ENCODE results near the gene P2RY2. TPM values are rescaled to one million over a fixed set of nuclear protein-coding genes. Genes with fewer than 3 reads are reported as not detected.

Gene P2RY2
- polyA plus RNA-seq, 1 donor: 4.8 TPM

DNA sequence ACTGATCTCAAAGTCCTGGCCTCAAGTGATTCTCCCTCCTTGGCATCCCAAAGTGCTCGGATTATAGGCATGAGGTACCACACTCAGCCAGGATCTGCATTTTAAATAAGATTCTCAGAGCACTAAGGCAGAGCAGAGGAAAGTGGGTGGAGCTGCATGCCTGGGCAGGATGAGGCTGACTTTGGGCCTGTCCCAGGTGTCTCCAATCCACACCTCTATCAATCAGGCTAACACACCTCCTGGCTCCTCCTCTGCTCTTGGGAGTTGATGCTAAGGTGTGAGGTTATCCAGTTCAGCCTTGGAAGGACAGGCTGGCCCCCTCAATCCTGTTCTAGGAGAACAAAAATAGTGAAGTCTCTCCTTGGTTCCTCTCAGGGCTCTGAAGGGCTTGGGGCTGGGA is 30.2 kb upstream of the P2RY2 start:
- DNase-seq: no peak
- Histone ChIP-seq H3K9me3 (ENCODE audit: control insufficient read depth, low read depth, low read length) (no peaks in the 10 kb centered on the region), H3K4me1 (ENCODE audit: control insufficient read depth, insufficient read depth, low read length) (peaks cover 26% of the 10 kb centered on the region), H3K27ac (ENCODE audit: low read length) (no peak overlapping the region), H3K36me3 (ENCODE audit: control insufficient read depth, insufficient read depth, low read length) (no peaks in the 10 kb centered on the region), H3K27me3 (ENCODE audit: control insufficient read depth, insufficient read depth, low read length) (no peaks in the 10 kb centered on the region), H3K4me3 (ENCODE audit: low read length) (no peak overlapping the region)
- no CpG with 5 or more reads among the region's 1 CpG for WGBS (ENCODE audit: insufficient coverage, low lambda C conversion rate)

DNA sequence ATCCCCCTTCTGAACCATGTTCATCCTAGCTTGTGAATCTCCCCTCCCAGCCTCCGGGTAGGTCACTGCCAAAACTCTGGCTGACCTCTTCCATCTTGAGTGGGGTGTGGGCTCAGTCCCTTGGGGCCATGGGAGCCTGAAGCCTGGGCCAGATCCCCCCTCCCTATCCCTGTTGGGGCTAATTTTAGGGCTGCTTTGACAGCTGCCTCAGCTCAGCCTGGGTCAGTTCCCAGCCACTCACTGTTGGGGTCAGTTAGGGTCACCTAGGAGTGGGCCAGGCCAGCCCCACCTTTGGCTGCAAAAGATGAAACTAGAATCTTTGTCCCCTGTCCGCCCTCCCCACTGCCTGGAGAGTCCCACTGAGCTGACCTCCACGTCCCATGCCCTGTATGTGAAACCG is 29.8 kb upstream of the P2RY2 start:
- Histone ChIP-seq H3K27ac (ENCODE audit: low read length) (no peak overlapping the region), H3K4me3 (ENCODE audit: low read length) (no peak overlapping the region), H3K4me1 (ENCODE audit: control insufficient read depth, insufficient read depth, low read length) (peaks cover 25% of the 10 kb centered on the region), H3K9me3 (ENCODE audit: control insufficient read depth, low read depth, low read length) (no peaks in the 10 kb centered on the region), H3K27me3 (ENCODE audit: control insufficient read depth, insufficient read depth, low read length) (no peaks in the 10 kb centered on the region), H3K36me3 (ENCODE audit: control insufficient read depth, insufficient read depth, low read length) (no peaks in the 10 kb centered on the region)
- no peak for DNase-seq
- no CpG with 5 or more reads among the region's 4 CpGs for WGBS (ENCODE audit: insufficient coverage, low lambda C conversion rate)

- no peak for DNase-seq
- H3K9me3 ChIP-seq (ENCODE audit: control insufficient read depth, low read depth, low read length): no peaks in the 10 kb centered on the region
- no peak overlapping the region for H3K4me3 ChIP-seq (ENCODE audit: low read length)
- no peaks in the 10 kb centered on the region for H3K27me3 ChIP-seq (ENCODE audit: control insufficient read depth, insufficient read depth, low read length)
- no peaks in the 10 kb centered on the region for H3K36me3 ChIP-seq (ENCODE audit: control insufficient read depth, insufficient read depth, low read length)
- H3K27ac ChIP-seq (ENCODE audit: low read length): no peak overlapping the region
- peaks cover 35% of the 10 kb centered on the region for H3K4me1 ChIP-seq (ENCODE audit: control insufficient read depth, insufficient read depth, low read length)
- no CpG with 5 or more reads among the region's 8 CpGs for WGBS (ENCODE audit: insufficient coverage, low lambda C conversion rate)
Measured at GRCh38 chr11:73189315-73189714, 28.8 kb upstream of the P2RY2 start.

DNA sequence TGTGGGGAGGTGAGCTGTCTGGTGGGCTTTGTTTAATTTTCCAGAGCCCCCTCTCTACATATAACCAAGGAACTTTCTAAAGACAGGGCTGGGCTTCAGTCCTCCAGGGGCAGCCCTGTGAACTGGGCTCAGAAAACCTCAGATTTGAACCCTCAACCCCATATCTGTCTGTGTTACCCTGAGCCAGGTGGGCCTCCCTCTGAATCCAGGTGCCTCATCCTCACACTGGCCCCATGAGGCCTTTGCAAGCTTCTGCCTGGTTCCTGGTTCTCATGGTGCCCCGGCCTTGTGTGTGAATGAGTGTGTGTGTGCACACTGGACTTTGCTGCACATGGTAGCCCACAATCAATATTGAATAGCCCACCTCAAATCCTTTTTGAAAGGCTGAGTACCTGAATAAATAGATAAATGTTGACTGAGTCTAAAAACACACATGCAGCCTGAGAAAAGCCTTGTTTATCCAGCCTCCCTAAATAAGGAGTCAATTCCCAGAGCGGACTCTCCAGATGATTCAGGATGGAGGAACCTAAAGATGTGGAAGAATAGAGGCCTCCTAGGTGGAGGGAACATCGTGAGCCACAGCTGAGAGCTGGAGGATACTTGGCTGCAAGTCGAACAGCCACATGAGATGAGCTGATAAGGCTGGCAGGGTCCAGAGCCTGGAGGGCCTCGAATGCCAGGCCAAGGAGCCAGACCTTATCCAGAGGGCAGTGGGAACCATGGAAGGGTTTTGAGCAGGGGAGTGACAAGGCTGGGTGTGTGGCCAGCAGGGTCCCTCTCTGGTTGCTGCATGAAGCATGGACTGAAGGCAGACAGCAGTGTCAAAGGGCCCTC is 28.1 kb upstream of the P2RY2 start:
- H3K9me3 ChIP-seq (ENCODE audit: control insufficient read depth, low read depth, low read length): no peaks in the 10 kb centered on the region
- WGBS (ENCODE audit: insufficient coverage, low lambda C conversion rate): 80% methylated on average over 1 of the region's 5 CpGs
- peaks cover 38% of the 10 kb centered on the region for H3K4me1 ChIP-seq (ENCODE audit: control insufficient read depth, insufficient read depth, low read length)
- no peaks in the 10 kb centered on the region for H3K27me3 ChIP-seq (ENCODE audit: control insufficient read depth, insufficient read depth, low read length)
- no peak for DNase-seq
- no peak overlapping the region for H3K4me3 ChIP-seq (ENCODE audit: low read length)
- H3K27ac ChIP-seq (ENCODE audit: low read length): no peak overlapping the region
- H3K36me3 ChIP-seq (ENCODE audit: control insufficient read depth, insufficient read depth, low read length): no peaks in the 10 kb centered on the region

DNA sequence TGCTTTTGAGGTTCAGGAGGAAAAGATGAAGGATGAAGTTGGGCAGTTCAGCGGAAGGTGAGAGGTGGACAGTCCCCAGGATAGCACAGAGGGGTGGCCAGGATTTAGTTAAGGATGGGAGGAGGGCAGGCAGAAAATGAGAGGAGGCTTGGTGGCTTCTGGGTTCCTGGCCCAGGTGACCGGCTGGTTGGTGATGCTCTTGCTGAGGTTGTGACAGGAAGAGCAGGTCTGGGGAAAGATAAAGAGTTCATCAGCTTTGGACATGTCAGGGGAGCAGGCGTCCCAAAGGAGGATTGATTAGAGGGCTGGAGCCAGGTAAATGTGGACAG is 27.6 kb upstream of the P2RY2 start:
- Histone ChIP-seq H3K4me1 (ENCODE audit: control insufficient read depth, insufficient read depth, low read length) (peaks cover 42% of the 10 kb centered on the region), H3K27me3 (ENCODE audit: control insufficient read depth, insufficient read depth, low read length) (no peaks in the 10 kb centered on the region), H3K36me3 (ENCODE audit: control insufficient read depth, insufficient read depth, low read length) (no peaks in the 10 kb centered on the region), H3K9me3 (ENCODE audit: control insufficient read depth, low read depth, low read length) (no peaks in the 10 kb centered on the region), H3K27ac (ENCODE audit: low read length) (no peak overlapping the region), H3K4me3 (ENCODE audit: low read length) (no peak overlapping the region)
- WGBS (ENCODE audit: insufficient coverage, low lambda C conversion rate): 100% methylated on average over 2 of the region's 3 CpGs
- DNase-seq: no peak

DNA sequence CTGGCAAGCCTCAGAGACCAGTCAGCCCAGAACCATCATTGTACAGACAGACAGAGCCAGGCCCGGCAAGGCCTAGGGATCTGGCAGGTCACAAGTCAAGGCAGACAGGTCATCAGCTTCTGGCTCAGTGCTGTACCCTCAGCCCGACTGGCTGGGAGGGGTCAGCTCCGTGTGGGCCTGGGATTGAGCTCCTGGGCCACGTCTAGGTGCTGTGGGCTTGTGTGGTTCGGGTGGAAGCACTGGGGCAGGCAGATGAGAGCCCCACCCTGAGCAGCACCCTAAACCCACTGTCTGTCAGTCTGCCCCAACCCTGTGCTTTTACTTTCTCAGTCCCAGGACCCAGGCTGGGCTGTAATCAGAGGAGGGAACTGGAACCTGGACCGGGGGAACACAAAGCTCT is 26.9 kb upstream of the P2RY2 start:
- no peak for DNase-seq
- Histone ChIP-seq H3K4me1 (ENCODE audit: control insufficient read depth, insufficient read depth, low read length) (peaks cover 48% of the 10 kb centered on the region), H3K9me3 (ENCODE audit: control insufficient read depth, low read depth, low read length) (no peaks in the 10 kb centered on the region), H3K36me3 (ENCODE audit: control insufficient read depth, insufficient read depth, low read length) (no peaks in the 10 kb centered on the region), H3K27ac (ENCODE audit: low read length) (no peak overlapping the region), H3K27me3 (ENCODE audit: control insufficient read depth, insufficient read depth, low read length) (no peaks in the 10 kb centered on the region), H3K4me3 (ENCODE audit: low read length) (no peak overlapping the region)
- no CpG with 5 or more reads among the region's 6 CpGs for WGBS (ENCODE audit: insufficient coverage, low lambda C conversion rate)

- DNase-seq: no peak
- no peaks in the 10 kb centered on the region for H3K36me3 ChIP-seq (ENCODE audit: control insufficient read depth, insufficient read depth, low read length)
- no peak overlapping the region for H3K4me3 ChIP-seq (ENCODE audit: low read length)
- H3K9me3 ChIP-seq (ENCODE audit: control insufficient read depth, low read depth, low read length): no peaks in the 10 kb centered on the region
- H3K27ac ChIP-seq (ENCODE audit: low read length): no peak overlapping the region
- WGBS (ENCODE audit: insufficient coverage, low lambda C conversion rate): no CpG with 5 or more reads among the region's 1 CpG
- no peaks in the 10 kb centered on the region for H3K27me3 ChIP-seq (ENCODE audit: control insufficient read depth, insufficient read depth, low read length)
- H3K4me1 ChIP-seq (ENCODE audit: control insufficient read depth, insufficient read depth, low read length): peaks cover 54% of the 10 kb centered on the region
Measured at GRCh38 chr11:73192272-73192671, 25.8 kb upstream of the P2RY2 start.

DNA sequence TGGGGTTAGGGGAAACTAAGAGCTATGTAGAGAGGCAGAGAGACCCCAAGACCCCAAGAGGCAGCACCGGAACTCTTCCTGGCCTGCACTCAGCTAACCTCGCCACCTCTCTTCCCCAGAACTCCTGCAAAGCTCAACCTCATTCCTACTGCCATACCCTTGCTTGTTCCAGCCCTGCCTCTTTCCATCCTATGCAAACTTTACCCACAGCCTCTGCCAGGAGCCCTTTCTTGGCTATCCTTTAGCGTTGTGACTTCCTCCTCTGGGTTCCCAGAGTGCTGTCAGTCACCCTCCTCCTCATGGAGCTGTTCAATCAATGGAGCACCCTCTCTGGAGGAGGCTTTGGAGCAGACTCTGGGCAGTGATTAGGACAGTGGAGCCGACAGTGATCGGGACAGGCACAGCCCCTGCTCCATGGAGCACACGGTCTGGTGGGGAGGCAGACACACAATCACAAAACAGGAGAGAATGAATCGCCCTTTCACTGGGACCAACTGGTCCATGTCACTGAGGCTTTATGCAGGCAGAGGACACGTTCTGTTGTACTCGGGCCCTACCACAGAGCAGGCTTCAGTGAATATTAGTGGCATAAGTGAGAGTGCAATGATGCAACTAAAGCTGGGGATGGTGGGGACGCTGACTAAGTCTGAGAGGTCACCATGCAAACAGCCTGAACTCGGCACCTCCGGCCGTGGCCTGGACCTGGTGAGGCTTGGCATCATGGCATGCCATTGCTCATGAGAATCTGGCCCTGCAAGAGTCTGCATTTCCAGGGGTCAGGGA is 24.6 kb upstream of the P2RY2 start:
- WGBS (ENCODE audit: insufficient coverage, low lambda C conversion rate): no CpG with 5 or more reads among the region's 13 CpGs
- Histone ChIP-seq H3K4me3 (ENCODE audit: low read length) (no peak overlapping the region), H3K9me3 (ENCODE audit: control insufficient read depth, low read depth, low read length) (no peaks in the 10 kb centered on the region), H3K4me1 (ENCODE audit: control insufficient read depth, insufficient read depth, low read length) (peaks cover 60% of the 10 kb centered on the region), H3K27me3 (ENCODE audit: control insufficient read depth, insufficient read depth, low read length) (no peaks in the 10 kb centered on the region), H3K27ac (ENCODE audit: low read length) (peak overlapping the region; percentile 87), H3K36me3 (ENCODE audit: control insufficient read depth, insufficient read depth, low read length) (no peaks in the 10 kb centered on the region)
- no peak for DNase-seq

DNA sequence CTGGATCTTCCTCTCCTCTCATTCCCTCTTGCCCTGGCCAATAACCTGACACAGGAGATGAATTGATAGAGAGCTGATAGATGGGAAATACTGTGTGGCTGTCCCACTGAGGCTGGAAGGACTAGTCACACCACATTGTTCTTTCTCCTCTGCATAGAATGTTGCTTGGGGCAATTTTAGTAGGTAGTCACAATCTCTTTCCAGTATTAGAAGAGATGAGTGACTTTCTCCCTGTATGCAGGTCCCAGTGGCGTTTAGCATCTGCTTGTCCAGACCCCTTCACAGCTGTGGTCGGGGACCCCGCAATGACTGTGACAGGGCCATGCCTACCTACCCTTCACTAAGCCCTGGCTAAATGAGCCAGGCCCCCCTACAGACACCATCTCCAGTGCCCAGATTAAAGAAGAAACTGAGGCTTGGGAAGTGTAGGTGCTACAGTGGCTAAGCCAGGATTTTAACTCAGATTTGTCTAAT is 24.0 kb upstream of the P2RY2 start:
- peak overlapping the region; percentile 87 for H3K27ac ChIP-seq (ENCODE audit: low read length)
- no peaks in the 10 kb centered on the region for H3K27me3 ChIP-seq (ENCODE audit: control insufficient read depth, insufficient read depth, low read length)
- H3K9me3 ChIP-seq (ENCODE audit: control insufficient read depth, low read depth, low read length): no peaks in the 10 kb centered on the region
- peaks cover 66% of the 10 kb centered on the region for H3K4me1 ChIP-seq (ENCODE audit: control insufficient read depth, insufficient read depth, low read length)
- DNase-seq: no peak
- H3K36me3 ChIP-seq (ENCODE audit: control insufficient read depth, insufficient read depth, low read length): no peaks in the 10 kb centered on the region
- no peak overlapping the region for H3K4me3 ChIP-seq (ENCODE audit: low read length)
- WGBS (ENCODE audit: insufficient coverage, low lambda C conversion rate): no CpG with 5 or more reads among the region's 3 CpGs

DNA sequence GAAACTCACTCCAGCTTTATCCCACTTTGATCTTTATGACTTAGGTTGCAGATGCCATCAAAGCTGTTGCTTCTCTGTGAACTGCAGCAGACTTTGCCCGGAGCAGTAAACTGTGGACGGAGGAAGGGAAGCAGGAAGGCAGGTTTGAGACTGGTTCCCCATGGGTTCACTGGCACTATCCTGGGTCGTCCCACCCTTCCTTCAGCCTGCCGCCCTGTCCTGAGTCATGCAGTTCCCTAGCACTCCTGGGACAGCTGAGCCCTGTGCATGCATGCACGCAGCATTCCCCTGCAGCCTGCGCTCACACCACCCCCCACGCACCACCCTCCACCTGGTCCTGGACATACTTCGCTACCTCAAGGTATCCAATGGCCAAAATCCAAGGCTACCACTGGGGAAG is 23.5 kb upstream of the P2RY2 start:
- H3K4me3 ChIP-seq (ENCODE audit: low read length): no peak overlapping the region
- no CpG with 5 or more reads among the region's 8 CpGs for WGBS (ENCODE audit: insufficient coverage, low lambda C conversion rate)
- DNase-seq: peak; percentile 96 to 97
- no peaks in the 10 kb centered on the region for H3K27me3 ChIP-seq (ENCODE audit: control insufficient read depth, insufficient read depth, low read length)
- peaks cover 64% of the 10 kb centered on the region for H3K4me1 ChIP-seq (ENCODE audit: control insufficient read depth, insufficient read depth, low read length)
- peak overlapping the region; percentile 87 for H3K27ac ChIP-seq (ENCODE audit: low read length)
- no peaks in the 10 kb centered on the region for H3K36me3 ChIP-seq (ENCODE audit: control insufficient read depth, insufficient read depth, low read length)
- no peaks in the 10 kb centered on the region for H3K9me3 ChIP-seq (ENCODE audit: control insufficient read depth, low read depth, low read length)
